ENCODE results near the gene BFSP1. TPM values are rescaled to one million over a fixed set of nuclear protein-coding genes. Genes with fewer than 3 reads are reported as not detected.

The BFSP1 gene
- 26.7 and 37.0 TPM in 2 replicates for total RNA-seq (2014; rRNA removed; shearing (Covaris generic); ENCODE audit: low replicate concordance)

- DNase-seq (ENCODE audit: low read depth): peak; percentile 78
- in situ Hi-C loops (cut with HindIII; ENCODE audit: low pct_unique_long_range_greater_than_20kb, low sequenced_read_pairs): no loop called here
These were observed at the start of gene BFSP1 for GRCh38 chr20:17530716-17531664. Gene BFSP1, minus strand, starts transcription at chr20:17531379. Its CDS starts 50 bp downstream, at chr20:17531329.

- in situ Hi-C loops (cut with HindIII; ENCODE audit: low pct_unique_long_range_greater_than_20kb, low sequenced_read_pairs): no loop called here
- peak; percentile 45 for DNase-seq (ENCODE audit: low read depth)
These were observed 49.7 kb upstream of the BFSP1 start for GRCh38 chr20:17580895-17581294.

- no peak for DNase-seq (ENCODE audit: low read depth)
- in situ Hi-C loops (cut with HindIII; ENCODE audit: low pct_unique_long_range_greater_than_20kb, low sequenced_read_pairs): no loop called here
These were observed 48.3 kb upstream of the BFSP1 start for GRCh38 chr20:17579369-17580039.

GRCh38 chr20:17576215-17576614 lies 45.0 kb upstream of the BFSP1 start:
- in situ Hi-C loops (cut with HindIII; ENCODE audit: low pct_unique_long_range_greater_than_20kb, low sequenced_read_pairs): no loop called here
- DNase-seq (ENCODE audit: low read depth): no peak

- in situ Hi-C loops (cut with HindIII; ENCODE audit: low pct_unique_long_range_greater_than_20kb, low sequenced_read_pairs): no loop called here
- no peak for DNase-seq (ENCODE audit: low read depth)
These were observed 42.3 kb upstream of the BFSP1 start for GRCh38 chr20:17573463-17573862.

GRCh38 chr20:17572034-17572638 lies 41.0 kb upstream of the BFSP1 start:
- DNase-seq (ENCODE audit: low read depth): peak; percentile 66
- in situ Hi-C loops (cut with HindIII; ENCODE audit: low pct_unique_long_range_greater_than_20kb, low sequenced_read_pairs): no loop called here

- in situ Hi-C loops (cut with HindIII; ENCODE audit: low pct_unique_long_range_greater_than_20kb, low sequenced_read_pairs): no loop called here
- no peak for DNase-seq (ENCODE audit: low read depth)
These were observed 40.0 kb upstream of the BFSP1 start for GRCh38 chr20:17571153-17571527.

GRCh38 chr20:17570347-17571152 lies 39.4 kb upstream of the BFSP1 start:
- in situ Hi-C loops (cut with HindIII; ENCODE audit: low pct_unique_long_range_greater_than_20kb, low sequenced_read_pairs): no loop called here

GRCh38 chr20:17569616-17570346 lies 38.6 kb upstream of the BFSP1 start, which contains the start of gene DSTN:
Gene DSTN, plus strand, starts transcription at chr20:17570075. Its CDS starts 134 bp downstream, at chr20:17570209.
- in situ Hi-C loops (cut with HindIII; ENCODE audit: low pct_unique_long_range_greater_than_20kb, low sequenced_read_pairs): no loop called here
- peak; percentile 99 for DNase-seq (ENCODE audit: low read depth)

More at GRCh38 chr20:17570347-17571152, 39.4 kb upstream of the BFSP1 start:
- DNase-seq (ENCODE audit: low read depth): peak; percentile 68

- DNase-seq (ENCODE audit: low read depth): peak; percentile 99
- in situ Hi-C loops (cut with HindIII; ENCODE audit: low pct_unique_long_range_greater_than_20kb, low sequenced_read_pairs): no loop called here
These were observed 37.9 kb upstream of the BFSP1 start for GRCh38 chr20:17568972-17569521.

- in situ Hi-C loops (cut with HindIII; ENCODE audit: low pct_unique_long_range_greater_than_20kb, low sequenced_read_pairs): no loop called here
- no peak for DNase-seq (ENCODE audit: low read depth)
These were observed 37.0 kb upstream of the BFSP1 start for GRCh38 chr20:17568045-17568788.

GRCh38 chr20:17566345-17566744 lies 35.2 kb upstream of the BFSP1 start:
- in situ Hi-C loops (cut with HindIII; ENCODE audit: low pct_unique_long_range_greater_than_20kb, low sequenced_read_pairs): no loop called here
- no peak for DNase-seq (ENCODE audit: low read depth)

GRCh38 chr20:17565169-17565845 lies 34.1 kb upstream of the BFSP1 start:
- DNase-seq (ENCODE audit: low read depth): peak; percentile 81
- in situ Hi-C loops (cut with HindIII; ENCODE audit: low pct_unique_long_range_greater_than_20kb, low sequenced_read_pairs): no loop called here

GRCh38 chr20:17562804-17563305 lies 31.7 kb upstream of the BFSP1 start:
- DNase-seq (ENCODE audit: low read depth): peak; percentile 87
- in situ Hi-C loops (cut with HindIII; ENCODE audit: low pct_unique_long_range_greater_than_20kb, low sequenced_read_pairs): no loop called here

GRCh38 chr20:17560344-17561074 lies 29.3 kb upstream of the BFSP1 start:
- in situ Hi-C loops (cut with HindIII; ENCODE audit: low pct_unique_long_range_greater_than_20kb, low sequenced_read_pairs): no loop called here
- DNase-seq (ENCODE audit: low read depth): no peak

All from Caki2 (cell line).